Activated CD4-positive, alpha-beta T cell treated with anti-CD3 and anti-CD28 coated beads, Interleukin-2, amount 50 U/mL, for 16 hours (primary cell): ENCODE results near the gene TTC6.

Experiments
- DNase-seq: peaks from one replicate; pipeline ENCODE4 v3.0.0-alpha.2; 2020

The TTC6 gene

DNA sequence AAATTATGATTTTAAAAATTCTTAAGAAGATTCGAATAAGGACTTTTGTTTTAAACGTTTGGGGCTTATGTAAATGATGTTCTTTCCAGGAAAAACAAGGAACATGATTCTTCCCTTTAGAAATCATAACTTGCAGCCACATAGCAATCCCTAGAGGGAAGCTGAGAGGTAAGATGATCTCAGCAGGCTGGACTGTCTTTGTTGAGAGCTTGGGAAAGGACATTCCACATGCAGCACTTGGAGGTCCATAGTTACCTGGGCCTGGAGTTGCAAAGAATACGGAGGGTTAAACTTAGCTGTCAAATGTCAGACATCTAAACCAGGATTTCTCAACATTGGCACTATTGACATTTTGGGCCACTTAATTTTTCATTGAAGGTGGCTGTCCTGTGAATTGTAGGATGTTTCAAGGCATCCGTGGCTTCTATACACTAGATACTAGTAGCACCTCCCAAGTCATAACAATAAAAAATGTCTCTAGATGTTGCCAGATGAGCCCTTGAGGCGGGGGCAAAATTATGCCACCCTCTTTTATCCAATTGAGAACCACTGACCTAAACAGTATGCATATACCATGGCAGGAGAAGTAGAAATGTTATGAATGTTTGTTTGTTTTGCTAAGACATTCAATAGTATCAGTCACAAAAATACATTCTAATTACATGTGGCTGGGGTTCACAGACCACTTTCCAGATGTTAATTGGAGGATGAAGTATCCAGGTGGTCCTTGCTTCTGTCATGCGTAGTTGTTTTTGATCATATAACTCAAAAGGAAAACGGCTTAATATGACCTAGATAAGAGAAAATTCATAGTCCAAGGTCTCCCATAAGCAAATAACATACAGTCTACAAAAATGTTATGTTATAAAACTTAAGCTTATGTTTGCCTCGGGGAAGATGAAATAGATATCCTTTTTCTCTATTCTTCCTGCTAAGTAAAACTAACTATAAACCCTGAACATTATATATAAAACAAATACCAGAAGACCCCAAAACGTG is 30.5 kb downstream of the TTC6 start:
- DNase-seq = no peak

DNA sequence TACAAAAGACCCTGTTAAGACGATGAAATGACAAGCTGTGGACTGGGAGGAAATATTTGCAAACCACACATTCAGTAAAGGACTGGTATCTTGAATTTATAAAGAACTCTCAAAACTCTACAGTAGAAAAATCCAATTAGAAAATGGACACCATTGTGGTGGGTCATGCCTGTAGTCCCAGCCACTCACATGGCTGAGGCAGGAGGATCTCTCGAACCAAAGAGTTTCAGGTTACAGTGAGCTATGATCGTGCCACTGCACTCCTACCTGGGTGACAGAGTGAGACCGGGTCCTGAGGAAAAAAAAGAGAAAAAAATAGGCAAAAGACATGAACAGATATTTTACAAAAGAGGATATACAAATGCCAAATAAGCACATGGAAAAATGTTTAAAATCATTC is 41.9 kb downstream of the TTC6 start:
- DNase-seq = no peak

GRCh38 chr14:37638599-37638998 is 43.2 kb downstream of the TTC6 start:
- DNase-seq = no peak

- DNase-seq = no peak
Measured at GRCh38 chr14:37641117-37641516, 45.7 kb downstream of the TTC6 start.

DNA sequence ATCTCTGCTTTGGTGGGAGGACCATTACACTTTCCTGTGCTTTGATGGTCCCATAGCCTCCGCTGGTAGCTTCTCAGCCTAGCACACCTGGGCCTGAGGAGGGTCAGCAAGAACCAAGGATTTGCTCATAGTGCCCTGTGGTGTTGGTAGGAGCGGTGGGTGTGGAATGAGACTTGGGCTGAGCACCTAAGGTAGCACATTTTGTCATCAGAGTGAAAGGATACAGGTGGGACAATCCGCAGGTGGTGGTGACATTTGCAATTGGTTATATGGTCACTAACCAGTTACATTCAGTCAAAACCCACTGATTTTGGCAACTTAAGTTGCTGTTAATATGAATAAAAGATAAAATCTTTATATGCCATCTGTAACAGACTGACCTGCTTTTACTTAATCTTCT is 46.7 kb downstream of the TTC6 start:
- DNase-seq = no peak

DNA sequence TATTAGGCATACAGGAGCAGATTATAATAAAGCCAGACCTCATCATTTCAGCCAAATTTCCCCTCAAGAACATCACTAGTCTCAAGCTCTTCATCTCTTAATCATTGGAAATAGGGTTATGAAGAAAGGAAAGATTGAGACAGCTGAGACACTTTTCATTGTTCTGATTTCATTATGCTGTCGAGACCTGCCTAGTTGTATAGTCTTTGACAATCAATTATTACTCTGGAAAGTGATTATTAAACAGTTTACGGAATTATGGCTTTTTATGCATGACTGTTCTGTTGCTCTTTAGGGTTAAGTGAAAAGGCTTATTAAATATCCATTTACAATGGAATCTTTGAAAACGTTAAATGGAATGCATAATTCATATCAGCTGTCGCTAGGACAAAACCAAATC is 48.3 kb downstream of the TTC6 start:
- no peak for DNase-seq
